Right ventricle myocardium inferior (tissue), 1 donor: ENCODE measurements around the gene SOX9. TPM values are rescaled to one million over a fixed set of nuclear protein-coding genes. Genes with fewer than 3 reads are reported as not detected.
A peak's percentile ranks its signal among the peaks of the same experiment; 100 is the strongest.
"Not testable (repeated sequence)": the region's sequence is repeated elsewhere in the genome, so short reads cannot be mapped to it uniquely, and the experiment has no call there.

Source experiments
- ATAC-seq: fragments of 200-7000 bp; cut with Tn5 transposase; one replicate; pipeline ENCODE4 v1.9.1; 2020; ENCODE audit warnings: mild to moderate bottlenecking, moderate library complexity
- DNase-seq: peaks from one replicate; pipeline ENCODE4 v3.0.0; 2021; ENCODE audit errors: missing footprints
- intact Hi-C: fragments of 100-400 bp; cut with DNase I; formaldehyde crosslinking; loops from one replicate; pipeline ENCODE4 v1.11.0; 2022
- total RNA-seq: library from RNA; stranded (reverse); fragmentation: NEBNext Ultra II Directional; extraction: Animal tissue kit (Norgen Biotek cat#: 25700); gene quantifications from one replicate; pipeline ENCODE4 v1.2.1, GENCODE V29; 2021
- donor health status: DM: no; HTN: yes; CAD: no; lungs with severe emphysema.

The SOX9 gene
- total RNA-seq, 1 donor from 2014 or later: 13.8 TPM

DNA sequence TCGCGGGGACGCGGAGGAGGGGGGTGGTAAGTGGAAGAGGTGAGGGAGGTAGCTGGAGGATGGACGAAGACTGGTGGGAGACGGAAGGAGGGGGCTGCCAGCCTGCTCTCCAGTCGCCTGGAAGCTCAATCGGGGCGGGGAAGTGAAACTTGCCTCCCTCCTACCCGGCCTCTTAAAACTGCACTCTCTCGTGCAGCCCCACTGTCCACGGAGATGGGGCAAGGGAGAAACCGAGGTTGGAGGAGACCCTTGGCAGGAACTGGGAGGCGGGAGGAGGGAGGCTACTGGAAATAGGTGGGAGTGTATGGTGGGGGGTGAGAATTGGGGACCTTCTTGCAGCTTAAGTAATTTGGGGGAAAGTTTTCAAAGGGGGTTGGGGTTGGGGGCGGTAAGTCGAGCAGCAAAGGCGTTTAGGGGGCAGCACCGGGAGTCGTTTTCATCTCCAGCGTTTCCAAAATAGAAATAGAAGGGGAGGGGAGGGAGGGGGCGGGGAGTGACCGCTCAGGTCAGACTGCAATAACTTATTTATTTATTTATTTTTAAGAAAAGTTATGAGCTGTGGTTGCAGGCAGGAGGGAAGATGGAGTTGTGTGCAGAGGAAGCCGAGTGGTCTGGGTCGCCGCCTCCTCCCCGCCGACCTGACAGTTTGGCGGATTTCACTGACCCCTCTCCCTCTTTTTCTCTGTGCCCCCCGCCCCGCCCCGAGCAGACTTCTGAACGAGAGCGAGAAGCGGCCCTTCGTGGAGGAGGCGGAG lies 1.4 kb downstream of the SOX9 start:
- ATAC-seq (peak; percentile 1), DNase-seq (no peak)
- intact Hi-C loops: loop anchor here (1.0 to 10.0 kb wide), 4 partner anchors 45 to 293 kb away; no protein-coding TSS in a partner anchor

DNA sequence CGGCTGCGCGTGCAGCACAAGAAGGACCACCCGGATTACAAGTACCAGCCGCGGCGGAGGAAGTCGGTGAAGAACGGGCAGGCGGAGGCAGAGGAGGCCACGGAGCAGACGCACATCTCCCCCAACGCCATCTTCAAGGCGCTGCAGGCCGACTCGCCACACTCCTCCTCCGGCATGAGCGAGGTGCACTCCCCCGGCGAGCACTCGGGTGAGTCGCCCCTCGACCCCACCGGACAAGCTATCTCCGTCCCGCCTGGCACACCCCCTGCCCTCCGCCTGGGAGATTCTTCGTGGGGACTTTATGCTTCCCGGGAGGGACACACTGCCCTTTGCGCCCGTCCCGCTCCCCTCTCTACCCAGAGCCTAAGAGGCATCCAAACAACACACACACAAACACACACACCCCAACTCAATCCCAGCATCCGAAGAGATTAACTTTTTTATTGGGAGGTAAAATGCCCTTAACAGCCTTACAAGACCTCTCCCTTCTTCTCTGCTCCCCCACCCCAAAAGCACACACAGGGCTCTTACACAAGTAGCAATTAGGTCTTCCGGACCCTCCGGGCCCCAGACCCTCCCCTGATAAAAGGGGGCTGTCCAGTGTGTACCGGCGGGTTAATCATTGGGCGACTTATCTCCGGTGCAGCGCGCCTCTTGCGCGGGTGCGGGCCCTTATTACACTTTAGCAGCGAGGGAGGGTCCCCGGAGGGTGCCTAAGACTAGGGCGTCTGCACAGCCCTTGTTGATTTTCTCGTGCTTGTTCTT lies 2.1 kb downstream of the SOX9 start:
- intact Hi-C loops: loop anchor here (1.0 to 10.0 kb wide), 4 partner anchors 44 to 292 kb away; no protein-coding TSS in a partner anchor
- ATAC-seq: no peak
- DNase-seq: peak; percentile 70

- no peak for ATAC-seq
- DNase-seq: no peak
- intact Hi-C loops: loop anchor here (5.0 to 10.0 kb wide), 3 partner anchors 44 to 291 kb away; no protein-coding TSS in a partner anchor
Observed at GRCh38 chr17:72123530-72124437, 3.0 kb downstream of the SOX9 start.

- intact Hi-C loops: loop anchor here (5.0 to 10.0 kb wide), 3 partner anchors 43 to 290 kb away; no protein-coding TSS in a partner anchor
- no peak for ATAC-seq
Observed at GRCh38 chr17:72124438-72124775, 3.6 kb downstream of the SOX9 start.

GRCh38 chr17:72125226-72125651 lies 4.4 kb downstream of the SOX9 start:
- ATAC-seq: no peak
- DNase-seq: no peak
- intact Hi-C loops: loop anchor here (10.0 kb wide), 2 partner anchors 170 to 290 kb away; no protein-coding TSS in a partner anchor

More at GRCh38 chr17:72124438-72124775, 3.6 kb downstream of the SOX9 start:
- DNase-seq: no peak

GRCh38 chr17:72125742-72126141 lies 4.9 kb downstream of the SOX9 start:
- no peak for ATAC-seq
- no peak for DNase-seq
- intact Hi-C loops: loop anchor here (10.0 kb wide), 2 partner anchors 169 to 289 kb away; no protein-coding TSS in a partner anchor

DNA sequence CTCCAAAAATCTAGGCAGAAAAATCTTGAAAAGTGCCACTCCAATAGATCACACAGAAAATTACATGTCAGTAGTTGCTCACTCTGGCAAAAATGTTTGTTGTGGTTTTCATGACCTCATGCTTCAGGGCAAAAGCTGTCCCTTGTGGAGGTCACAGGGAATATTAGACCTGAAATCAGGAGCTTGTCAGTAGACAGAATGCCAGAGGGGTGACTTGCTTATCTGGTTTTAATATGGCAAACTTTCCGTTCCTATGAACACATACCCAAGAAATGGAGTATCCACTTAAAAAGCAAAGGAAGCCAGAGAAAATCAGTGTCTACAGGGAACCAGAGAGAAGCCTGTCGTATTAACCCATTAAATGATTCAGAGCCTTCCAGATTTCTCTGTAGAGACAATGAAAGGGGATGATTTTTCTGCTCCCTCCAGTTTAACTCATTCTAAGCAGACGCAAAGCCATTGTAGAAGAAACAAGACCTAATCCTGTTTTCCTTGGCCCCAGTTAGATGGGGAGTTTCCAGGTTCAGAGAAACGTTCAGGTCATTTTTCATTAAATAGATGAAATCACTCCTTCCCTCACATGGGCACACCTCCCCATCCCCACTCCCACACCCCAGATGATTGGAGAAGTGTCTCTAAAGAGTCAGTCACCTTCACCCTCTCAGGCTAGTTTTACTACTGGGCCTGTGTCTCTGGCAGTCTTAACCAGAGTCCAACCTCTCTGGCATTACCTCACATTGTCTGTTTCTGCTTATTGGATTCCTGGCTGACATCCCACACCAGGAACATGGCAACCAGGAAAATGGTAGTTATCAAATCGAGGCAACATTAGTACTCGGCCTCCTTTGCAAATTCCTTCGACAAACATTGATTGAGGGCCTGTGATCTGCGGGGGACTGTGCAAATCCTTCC lies 6.0 kb downstream of the SOX9 start:
- ATAC-seq: peak; percentile 70
- DNase-seq: no peak
- intact Hi-C loops: loop anchor here (10.0 kb wide), 2 partner anchors 168 to 288 kb away; no protein-coding TSS in a partner anchor

- intact Hi-C loops: loop anchor here (10.0 kb wide), 2 partner anchors 167 to 287 kb away; no protein-coding TSS in a partner anchor
- no peak for DNase-seq
- no peak for ATAC-seq
Observed at GRCh38 chr17:72128039-72128438, 7.2 kb downstream of the SOX9 start.

GRCh38 chr17:72134608-72135394 lies 14.0 kb downstream of the SOX9 start:
- ATAC-seq (no peak), DNase-seq (no peak)
- intact Hi-C loops: no loop called here

DNA sequence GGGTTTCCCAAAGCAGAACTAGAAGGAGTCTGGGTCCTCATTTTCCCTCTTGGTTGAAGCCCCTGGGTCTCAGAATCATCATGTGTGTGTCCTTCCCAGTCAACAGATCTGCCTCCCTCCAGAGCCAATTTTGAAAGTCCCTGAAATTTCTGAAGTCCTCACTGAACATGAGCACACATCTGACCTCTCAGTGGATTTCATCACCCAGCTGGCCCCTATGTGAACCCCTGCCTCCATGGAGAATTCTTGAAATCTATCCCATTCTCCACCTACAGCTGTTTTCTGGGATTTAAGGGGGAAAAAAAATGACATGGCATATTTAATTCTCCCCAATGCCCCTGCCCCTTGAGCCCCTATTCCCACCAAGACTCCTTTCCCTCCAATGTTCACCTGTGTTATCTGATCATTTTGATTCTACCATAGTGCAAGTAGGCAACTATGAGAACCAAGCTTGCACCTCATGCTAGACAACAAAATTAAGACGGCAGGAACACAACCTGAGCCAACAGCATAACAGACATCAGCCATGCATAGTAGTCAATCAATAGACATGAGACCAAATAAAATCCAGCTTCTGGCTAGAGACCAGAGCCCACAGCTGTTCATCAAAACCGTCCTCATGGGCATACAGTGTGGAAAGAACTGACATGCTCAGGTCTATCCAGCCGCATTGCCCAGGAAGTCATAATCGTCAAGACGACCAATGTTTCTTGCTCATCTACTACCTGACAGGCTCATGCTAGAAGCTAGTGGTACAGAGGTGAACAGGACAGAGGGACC lies 14.9 kb downstream of the SOX9 start:
- ATAC-seq (peak; percentile 79), DNase-seq (no peak)
- intact Hi-C loops: no loop called here

DNA sequence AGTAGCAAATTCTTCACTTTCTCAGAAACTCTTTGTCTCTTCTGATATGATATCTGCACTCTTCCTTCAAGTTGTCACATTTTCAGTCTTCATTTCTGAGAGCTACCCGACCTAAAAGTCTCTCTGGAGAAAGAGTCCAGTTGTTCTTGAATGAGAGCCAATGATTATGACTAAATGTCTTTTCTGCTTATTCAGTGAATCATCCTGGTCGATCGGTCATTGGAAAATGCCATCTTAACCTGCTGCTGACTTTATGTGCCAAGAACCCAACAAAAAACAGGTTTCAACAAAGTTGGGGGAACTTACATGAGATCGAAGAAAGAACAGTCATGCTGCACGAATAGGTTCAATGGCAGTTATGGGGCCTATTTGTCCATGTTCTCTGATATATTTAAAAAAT lies 15.9 kb downstream of the SOX9 start:
- ATAC-seq (peak; percentile 40), DNase-seq (no peak)
- intact Hi-C loops: no loop called here

- intact Hi-C loops: no loop called here
- ATAC-seq (peak; percentile 23), DNase-seq (no peak)
Observed at GRCh38 chr17:72137161-72137560, 16.3 kb downstream of the SOX9 start.

DNA sequence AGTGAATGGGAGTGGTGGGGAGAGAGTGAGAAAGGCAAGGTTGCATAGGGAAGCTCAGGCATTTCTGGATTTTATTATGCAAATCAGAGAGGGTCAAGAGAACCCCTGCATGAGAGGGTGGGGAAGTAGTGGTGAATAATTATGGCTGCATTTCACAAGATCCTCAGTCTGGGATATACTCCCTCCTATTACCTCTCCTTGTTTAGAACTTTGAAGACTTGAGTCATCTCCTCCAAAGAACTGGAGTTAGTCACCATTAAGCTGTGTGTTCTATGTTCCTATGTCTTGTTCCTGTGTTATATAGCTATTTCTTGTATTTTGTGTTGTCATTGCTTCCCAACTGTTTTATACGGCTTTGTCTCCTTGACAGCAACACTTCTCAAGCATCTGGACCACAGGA lies 18.4 kb downstream of the SOX9 start:
- ATAC-seq (no peak), DNase-seq (no peak)
- intact Hi-C loops: no loop called here

DNA sequence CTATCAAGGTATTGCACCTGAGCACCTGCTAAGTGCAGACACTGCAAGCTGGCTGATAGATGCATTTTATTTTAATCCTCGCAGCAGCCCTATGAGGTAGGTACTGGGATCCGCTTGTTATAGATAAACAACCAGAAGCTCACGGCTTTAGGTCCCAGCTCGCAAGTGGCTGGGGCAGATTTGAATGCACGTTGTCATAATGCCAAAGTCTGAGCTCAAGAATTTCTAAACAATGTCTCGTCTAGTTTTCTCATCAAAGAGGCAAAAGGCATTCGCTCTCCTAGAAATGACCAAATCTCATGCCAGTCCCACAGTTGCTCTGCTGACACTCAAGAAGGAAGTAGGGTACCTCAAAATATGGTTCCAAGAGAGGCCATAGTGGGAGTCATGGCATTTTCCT lies 20.5 kb downstream of the SOX9 start:
- ATAC-seq: no peak
- intact Hi-C loops: no loop called here
- DNase-seq: no peak

DNA sequence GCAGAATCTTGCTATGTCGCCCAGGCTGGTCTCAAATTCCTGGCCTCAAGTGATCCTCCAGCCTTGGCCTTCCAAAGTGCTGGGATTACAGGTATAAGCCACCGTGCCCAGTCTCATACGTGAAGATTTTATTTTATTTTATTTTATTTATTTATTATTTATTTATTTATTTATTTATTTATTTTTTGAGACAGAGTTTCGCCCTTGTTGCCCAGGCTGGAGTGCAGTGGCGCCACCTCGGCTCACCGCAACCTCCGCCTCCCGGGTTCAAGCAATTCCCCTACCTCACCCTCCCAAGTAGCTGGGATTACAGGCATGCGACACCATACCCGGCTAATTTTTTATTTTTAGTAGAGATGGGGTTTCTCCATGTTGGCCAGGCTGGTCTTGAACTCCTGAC lies 21.3 kb downstream of the SOX9 start:
- ATAC-seq, intact Hi-C loops, DNase-seq: not testable (repeated sequence)

DNA sequence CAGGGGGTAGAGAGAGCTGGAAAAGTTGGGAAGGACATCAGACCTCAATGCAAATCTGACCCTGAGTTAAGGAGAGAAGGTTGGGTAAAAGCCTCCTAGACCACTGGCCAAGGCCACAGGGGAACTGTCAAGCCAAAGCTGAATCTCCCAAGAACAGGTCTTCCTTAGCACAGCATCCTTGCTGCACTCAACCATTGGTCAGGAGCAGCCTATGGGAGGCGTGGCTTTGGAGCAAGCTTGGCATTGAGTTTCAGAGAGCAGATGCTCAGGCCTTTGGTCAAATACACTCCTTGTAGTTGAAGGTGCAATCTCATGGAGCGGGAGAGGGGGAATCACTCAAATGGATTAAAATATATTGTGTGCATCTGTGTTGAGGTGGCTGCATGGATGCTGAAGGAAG lies 21.8 kb downstream of the SOX9 start:
- intact Hi-C loops: no loop called here
- DNase-seq: no peak
- ATAC-seq: no peak
